ENCODE measurements around the gene MAP2K5.

Gene MAP2K5

GRCh38 chr15:67678993-67679392 is 136.5 kb downstream of the MAP2K5 start:
- DNase-seq: no peak

GRCh38 chr15:67680641-67681040 is 138.1 kb downstream of the MAP2K5 start:
- no peak for DNase-seq

GRCh38 chr15:67685008-67685599 is 142.6 kb downstream of the MAP2K5 start:
- DNase-seq: no peak

GRCh38 chr15:67685716-67686115 is 143.2 kb downstream of the MAP2K5 start:
- DNase-seq: no peak

GRCh38 chr15:67690936-67691335 is 148.4 kb downstream of the MAP2K5 start:
- no peak for DNase-seq

- no peak for DNase-seq
Observed at GRCh38 chr15:67691450-67691849, 148.9 kb downstream of the MAP2K5 start.

- DNase-seq: no peak
Observed at GRCh38 chr15:67692573-67692972, 150.1 kb downstream of the MAP2K5 start.

- no peak for DNase-seq
Observed at GRCh38 chr15:67696087-67696486, 153.6 kb downstream of the MAP2K5 start.

GRCh38 chr15:67700023-67700422 is 157.5 kb downstream of the MAP2K5 start:
- DNase-seq: no peak

- DNase-seq: no peak
Observed at GRCh38 chr15:67701669-67702068, 159.2 kb downstream of the MAP2K5 start.

GRCh38 chr15:67707520-67708283 is 165.2 kb downstream of the MAP2K5 start:
- no peak for DNase-seq

- DNase-seq: no peak
Observed at GRCh38 chr15:67708500-67708899, 166.0 kb downstream of the MAP2K5 start.

GRCh38 chr15:67715170-67715569 is 172.7 kb downstream of the MAP2K5 start:
- DNase-seq: no peak

GRCh38 chr15:67716171-67716570 is 173.7 kb downstream of the MAP2K5 start:
- no peak for DNase-seq

- DNase-seq: no peak
Observed at GRCh38 chr15:67717776-67718175, 175.3 kb downstream of the MAP2K5 start.

- no peak for DNase-seq
Observed at GRCh38 chr15:67719330-67719959, 176.9 kb downstream of the MAP2K5 start.

GRCh38 chr15:67720556-67721175 is 178.2 kb downstream of the MAP2K5 start:
- no peak for DNase-seq

GRCh38 chr15:67722030-67722817 is 179.7 kb downstream of the MAP2K5 start:
- no peak for DNase-seq

GRCh38 chr15:67723294-67724024 is 181.0 kb downstream of the MAP2K5 start:
- no peak for DNase-seq

- DNase-seq: no peak
Observed at GRCh38 chr15:67724691-67725375, 182.3 kb downstream of the MAP2K5 start.

GRCh38 chr15:67730135-67730534 is 187.6 kb downstream of the MAP2K5 start:
- no peak for DNase-seq

All from activated T-cell treated with anti-CD3 and anti-CD28 coated beads for 4 hours (primary cell).